NCI-H2107 (cell line): Measurements from ENCODE around the gene HK1.

ENCODE experiments used
- DNase-seq: peaks from one replicate; lab custom pipeline; 2025; lab: John Stamatoyannopoulos, UW

Gene HK1

DNA sequence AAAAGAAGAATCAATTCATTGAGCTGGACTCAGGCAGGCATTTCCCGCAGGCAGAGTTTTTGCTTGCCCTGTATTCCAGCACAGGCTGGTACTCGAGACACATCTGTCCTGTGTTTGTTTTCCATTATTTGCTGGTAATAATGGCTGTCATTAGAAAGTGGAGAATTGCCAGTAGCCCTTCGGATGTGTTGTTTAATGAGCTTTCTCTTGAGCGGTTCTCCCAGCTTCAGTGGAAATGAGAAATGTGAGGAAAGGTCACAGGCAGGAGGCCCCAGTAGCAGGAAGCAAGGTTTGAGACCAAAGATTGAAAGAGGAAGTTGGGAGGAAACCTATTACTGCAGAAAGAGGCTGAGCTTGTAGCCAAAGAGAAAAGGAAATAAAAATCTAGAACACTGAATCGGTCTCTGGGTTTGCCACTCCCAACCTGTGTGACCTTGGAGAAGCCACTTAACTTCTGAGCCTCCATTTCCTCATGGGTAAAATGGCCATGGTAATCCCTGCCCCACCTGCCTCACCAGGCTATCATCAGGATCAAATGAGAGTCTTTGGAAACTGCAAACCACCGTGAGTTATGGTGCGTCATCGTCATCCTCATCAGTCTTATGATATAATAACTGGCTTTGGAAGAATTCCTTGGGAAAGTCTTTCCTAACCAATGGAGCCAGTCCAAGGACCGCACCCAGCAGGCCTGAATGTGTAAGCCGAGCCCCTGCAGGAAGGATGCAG is 70.7 kb downstream of the HK1 start:
- no peak for DNase-seq

DNA sequence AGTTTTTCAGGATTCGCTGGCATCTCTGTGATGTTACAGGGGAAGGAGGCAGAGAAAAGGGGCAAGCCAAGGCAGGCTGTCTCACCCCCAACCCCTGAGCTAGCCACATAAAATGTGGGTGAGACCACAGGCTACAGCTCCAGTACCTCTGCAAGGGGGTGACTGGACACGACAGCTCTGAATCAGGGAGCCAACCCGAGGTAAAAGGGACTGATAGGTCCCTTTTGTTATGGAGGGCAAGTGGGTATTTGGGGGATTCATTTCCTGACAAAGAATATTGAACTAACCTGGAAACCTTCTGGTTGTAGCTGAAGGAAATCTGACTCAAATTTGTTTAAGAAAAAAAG is 71.2 kb downstream of the HK1 start:
- no peak for DNase-seq

DNA sequence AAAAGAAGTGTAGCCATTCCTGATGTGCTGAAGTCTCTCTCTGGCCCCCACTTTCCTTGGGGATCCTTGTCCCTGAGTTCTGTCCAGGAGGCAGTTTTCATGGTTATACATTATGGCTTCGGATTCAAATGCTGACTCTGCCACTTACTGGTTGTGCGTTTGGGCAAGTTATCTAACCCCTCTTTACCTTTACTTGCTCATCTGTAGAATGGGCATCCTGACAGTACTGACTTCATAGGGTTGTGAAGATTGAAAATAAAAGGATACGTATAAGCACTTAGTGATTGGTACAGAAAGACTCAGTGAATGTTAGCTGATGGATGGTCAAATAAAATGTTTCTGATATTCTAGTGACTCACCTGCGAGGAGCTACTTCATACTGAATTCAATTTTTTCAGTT is 73.3 kb downstream of the HK1 start:
- DNase-seq, result no peak

DNA sequence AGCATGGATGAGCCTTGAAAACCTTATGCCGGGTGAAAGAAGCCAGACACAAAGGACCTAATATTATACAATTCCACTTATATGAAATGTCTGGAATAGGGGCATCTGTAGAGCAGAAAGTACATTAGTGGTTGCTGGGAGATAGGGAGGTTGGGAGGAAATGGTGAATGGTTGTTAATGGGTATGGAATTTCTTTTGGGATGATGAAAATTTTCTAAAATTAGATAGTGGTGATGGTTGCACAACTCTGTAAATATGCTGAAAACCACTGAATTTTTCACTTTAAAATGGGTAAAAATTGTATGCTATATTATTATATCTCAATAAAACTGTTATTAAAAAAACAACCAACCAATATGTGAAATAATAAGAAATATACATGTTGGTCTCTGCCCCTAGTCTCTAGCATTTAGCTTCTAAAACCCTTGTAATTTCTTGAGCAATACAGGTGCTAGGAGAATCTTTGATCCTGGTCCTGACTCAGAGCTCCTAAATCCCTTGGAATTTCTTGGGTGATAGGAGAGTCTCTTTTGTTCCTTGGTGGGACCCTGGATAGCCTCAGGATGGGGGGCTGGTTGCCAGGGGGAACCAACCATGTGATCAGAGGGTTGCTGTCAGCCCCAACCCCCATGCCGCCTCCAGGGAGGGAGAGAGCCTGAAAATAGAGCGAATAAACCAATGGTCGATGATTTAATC is 74.4 kb downstream of the HK1 start:
- no peak for DNase-seq

DNA sequence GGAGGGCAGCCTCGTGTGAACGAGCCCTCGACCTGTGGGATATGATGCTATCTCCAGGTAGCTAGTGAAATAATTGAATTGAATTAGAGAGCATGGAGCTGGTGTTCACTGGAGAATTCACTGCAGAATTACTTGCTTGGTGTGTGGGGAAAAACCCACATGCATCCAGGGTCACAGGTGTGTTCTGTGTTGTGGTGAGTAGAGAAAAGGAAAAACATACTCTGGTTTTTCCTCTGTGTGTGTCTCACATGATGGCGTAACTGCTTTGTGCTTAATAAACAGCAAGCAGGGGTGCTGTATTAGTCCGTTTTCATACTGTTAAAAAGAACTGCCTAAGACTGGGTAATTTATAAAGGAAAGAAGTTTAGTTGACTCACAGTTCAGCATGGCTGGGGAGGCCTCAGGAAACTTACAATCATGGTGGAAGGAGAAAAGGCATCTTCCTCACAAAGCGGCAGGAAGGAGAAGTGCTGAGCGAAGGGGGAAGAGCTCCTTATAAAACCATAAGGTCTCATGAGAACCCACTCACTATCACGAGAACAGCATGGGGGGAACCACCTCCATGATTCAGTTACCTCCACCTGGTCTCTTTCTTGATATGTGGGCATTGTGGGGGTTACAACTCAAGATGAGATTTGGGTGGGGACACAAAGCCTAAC is 75.8 kb downstream of the HK1 start:
- no peak for DNase-seq

DNA sequence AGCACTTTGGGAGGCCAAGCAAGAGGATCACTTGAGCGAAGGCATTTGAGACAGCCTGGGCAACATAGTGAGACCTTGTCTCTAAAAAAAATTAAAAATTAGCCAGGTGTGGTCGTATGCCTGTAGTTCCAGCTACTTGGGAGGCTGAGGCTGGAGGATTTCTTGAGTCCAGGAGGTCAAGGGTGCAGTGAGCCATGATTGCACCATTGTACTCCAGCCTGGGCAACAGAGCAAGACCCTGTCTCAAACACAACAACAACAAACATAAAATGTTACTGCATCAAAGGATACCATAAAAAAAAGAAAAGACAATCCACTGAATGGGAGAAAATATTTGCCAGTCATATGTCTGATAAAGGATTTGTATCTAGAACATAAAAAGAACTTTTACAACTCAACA is 77.9 kb downstream of the HK1 start:
- DNase-seq, result no peak

DNA sequence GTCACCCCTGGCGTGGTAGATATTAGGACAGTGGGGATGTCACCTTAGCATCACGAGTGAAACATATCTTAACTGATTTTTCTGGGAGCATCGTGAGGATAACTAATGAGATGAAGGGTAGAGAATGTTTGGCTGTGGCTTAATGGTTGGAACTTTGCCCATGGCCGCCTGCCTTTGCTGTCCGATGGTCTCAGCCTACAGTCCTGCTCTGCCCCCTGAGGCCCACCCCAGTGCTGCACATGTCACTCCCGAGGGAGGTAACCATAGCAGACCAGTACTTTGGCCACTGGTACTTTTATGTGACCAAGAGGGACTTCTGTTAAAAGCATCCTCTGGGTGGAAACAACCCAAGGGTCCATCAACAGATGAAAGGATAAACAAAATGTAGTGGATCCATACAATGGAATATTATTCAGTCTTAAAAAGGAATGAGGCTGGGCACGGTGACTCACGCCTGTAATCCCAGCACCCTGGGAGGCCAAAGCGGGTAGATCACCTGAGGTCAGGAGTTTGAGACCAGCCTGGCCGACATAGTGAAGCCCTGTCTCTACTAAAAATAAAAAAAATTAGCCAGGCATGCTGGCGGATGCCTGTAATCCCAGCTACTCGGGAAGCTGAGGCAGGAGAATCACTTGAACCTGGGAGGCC is 80.0 kb downstream of the HK1 start:
- no peak for DNase-seq

DNA sequence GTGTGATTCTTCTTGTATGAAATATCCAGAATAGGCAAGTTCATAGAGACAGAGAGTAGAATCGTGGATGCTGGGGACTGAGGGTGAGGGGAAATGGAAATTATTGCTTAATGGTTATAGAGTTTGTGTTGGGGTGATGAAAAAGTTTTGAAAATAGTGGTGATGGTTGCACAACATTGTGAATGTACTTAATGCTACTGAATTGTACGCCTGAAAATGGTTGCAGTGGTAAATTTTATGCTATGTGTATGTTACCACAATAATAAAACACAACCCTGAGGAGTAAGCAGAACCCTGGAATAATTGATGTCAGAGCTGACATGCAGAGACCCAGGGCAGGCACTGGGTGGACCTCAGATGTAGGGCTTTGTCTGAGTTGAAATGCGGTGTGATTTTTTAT is 80.9 kb downstream of the HK1 start:
- DNase-seq, result no peak

DNA sequence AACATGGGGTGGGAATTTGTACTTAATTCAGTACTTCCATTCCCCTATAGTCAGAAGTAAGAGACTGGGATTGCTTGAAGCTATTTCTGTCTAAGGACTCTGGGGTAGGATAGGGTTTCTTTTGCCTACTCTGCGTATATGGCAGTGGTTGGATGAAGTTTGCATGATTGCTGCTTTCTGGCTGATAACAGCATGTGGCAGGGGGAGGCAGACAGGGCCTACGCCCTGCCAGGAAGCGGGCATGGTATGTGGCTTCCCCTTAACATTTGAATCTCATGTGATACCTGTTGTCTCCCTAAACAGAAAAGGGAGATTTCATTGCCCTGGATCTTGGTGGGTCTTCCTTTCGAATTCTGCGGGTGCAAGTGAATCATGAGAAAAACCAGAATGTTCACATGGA is 81.3 kb downstream of the HK1 start:
- DNase-seq, result no peak

DNA sequence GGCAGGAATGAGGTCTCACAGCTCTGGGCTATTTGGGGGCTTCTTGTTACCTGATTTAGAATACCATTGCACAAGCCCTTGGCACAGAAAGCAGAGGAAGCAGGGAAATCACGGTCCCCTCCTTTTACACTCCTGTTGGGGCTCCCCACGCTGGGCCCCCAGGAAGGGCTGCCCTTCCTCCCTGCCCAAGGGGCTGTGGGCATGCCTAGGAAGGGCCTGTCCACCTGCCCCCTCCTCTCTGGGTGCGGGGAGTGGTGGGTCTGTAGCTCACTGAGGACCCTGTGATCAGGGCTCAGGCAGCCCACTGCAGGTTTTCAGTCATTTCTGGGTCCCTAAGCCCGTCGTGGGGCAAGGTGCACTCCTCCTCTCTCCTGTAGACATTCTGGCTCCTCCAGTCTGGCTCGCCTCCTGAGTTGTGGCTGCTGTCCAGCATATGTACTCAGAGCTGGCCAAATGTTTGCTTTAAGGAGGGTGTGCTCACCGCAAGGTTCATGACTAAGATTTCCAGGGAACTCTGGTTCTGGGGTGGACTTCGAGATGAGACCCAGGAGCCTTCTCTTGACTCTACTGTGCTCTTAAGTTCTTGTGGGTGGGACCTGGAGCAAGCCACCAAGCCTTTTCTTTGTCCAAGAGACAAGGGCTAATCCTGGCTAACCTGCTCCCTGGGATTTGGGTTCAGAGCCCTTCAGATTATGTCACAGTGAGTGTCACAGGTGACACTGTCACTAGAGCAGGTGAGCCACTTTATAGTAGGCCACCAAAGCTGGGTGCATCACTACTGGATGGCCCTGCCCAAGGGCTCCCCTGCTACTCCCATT is 82.4 kb downstream of the HK1 start:
- DNase-seq, result no peak

DNA sequence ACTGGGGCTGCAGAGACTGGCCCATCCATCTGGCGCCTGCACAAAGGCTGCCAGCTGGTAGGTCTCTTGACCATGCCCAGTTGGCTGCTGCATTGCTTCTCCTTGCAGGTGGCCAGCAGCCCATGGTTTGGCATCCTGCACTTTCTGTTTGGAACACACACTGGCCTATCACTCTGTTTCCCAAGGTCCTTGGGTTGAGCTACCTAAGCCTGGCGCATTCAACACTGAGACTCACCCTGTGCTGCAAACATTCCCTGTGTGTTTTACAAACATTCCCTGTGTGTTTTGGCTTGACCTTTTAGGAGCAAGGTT is 83.0 kb downstream of the HK1 start:
- no peak for DNase-seq

DNA sequence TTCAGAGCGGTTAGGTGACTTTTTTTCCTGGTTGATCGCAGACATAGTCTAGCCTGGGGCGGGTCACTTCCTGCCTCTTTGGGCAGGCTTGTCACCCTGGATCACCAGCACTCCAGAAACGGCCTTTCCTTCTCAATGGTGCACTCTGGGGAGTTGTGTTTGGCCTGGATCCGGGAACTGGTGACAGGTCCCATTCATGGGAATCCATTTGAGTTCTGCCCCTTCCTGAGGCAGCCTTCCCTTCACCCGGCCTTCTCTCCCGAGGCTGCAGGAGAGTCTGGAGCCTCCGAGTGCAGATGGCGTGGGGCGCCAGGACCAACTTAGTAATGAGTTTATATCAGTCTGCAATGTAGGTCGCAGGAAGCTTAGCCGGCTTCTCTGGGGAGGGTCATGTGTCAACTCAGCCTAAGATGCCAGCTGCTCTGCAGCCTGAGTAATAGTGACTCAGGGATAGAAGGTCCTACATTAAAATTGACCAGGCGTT is 84.2 kb downstream of the HK1 start:
- no peak for DNase-seq

DNA sequence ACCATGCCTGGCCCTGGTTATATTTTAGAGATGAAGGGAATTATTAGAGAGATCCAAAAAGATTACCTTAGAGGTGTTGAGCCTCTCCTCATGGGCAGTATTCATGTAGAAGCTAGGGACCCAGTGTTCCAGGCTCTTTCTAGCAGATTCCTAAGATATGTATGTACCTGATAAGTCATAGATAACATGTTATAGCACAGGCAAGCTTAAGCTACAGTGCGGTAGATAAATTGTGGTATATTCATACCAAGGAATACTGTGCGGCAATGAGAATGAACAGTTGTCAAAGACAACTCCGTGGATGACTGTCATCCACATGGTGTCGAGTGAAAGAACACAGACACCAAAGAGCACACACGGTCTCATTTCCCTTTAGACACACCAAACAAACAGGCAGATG is 85.4 kb downstream of the HK1 start:
- DNase-seq, result no peak

DNA sequence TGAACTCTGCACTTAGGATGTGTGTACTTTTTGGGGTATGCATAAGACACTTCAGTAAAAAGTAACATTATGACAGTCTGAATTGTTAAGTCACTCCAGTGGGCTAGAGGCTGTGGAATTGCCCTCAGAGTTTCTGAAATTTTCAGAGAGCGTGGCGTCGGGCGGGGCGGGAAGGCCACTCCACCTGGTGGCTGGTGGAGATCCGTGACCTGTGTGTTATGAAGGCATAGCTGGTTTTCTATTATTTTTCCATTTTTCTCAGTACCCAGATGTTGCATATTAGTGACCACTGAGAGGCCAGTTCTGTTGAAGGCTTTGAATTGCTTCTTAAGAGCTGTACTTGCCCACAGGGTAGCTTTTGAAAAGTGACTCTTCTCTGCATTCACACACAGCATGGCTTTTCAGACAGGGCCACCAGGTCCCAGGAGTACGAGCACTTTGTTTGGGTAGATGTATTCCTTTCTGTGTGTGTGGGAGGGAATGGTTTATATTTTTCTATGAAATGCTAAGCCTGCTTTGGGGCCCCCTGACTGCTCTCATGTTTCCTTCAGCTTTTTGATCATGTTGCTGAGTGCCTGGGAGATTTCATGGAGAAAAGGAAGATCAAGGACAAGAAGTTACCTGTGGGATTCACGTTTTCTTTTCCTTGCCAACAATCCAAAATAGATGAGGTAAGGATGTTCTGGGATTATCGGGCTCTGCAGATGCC is 86.1 kb downstream of the HK1 start:
- DNase-seq, result no peak

DNA sequence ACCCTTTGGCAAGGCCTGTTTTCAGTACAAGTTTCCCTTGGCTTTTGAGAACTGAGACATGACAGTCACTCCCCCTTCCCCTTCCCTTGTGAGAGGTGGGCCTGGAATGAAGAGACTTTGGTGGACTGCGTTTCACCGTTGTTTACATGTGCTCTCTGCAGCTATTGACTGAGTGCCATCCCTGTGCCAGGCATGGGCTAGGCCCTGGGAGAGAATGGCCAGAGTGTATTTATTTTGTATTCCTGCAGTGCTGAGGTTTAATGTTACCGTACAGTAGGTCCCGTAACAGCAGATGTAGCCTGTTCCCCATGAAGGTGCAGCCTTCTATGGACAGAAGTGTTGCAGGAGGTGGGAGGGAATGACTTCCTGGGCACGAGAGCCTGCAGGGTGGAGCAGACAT is 88.4 kb downstream of the HK1 start:
- DNase-seq, result no peak

DNA sequence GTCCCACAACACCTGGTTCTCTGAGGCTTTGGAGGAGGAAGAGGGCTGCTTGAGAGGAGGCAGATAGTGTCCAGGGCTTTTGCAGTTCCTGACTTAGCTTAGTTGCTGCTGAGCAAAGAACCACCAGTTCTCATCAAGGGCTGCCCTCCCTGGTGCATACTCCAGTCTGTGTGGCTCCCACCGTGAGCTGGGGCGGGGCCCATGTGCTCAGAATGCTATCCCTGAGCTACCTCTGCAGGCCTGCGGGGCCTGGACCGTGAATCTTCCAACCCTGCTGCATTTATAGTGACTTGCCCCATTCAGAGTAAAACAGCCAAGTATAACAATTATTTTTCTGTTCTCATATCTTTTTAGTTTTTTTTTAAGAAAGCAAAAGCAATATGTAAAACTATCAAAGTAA is 89.2 kb downstream of the HK1 start:
- DNase-seq, result no peak

DNA sequence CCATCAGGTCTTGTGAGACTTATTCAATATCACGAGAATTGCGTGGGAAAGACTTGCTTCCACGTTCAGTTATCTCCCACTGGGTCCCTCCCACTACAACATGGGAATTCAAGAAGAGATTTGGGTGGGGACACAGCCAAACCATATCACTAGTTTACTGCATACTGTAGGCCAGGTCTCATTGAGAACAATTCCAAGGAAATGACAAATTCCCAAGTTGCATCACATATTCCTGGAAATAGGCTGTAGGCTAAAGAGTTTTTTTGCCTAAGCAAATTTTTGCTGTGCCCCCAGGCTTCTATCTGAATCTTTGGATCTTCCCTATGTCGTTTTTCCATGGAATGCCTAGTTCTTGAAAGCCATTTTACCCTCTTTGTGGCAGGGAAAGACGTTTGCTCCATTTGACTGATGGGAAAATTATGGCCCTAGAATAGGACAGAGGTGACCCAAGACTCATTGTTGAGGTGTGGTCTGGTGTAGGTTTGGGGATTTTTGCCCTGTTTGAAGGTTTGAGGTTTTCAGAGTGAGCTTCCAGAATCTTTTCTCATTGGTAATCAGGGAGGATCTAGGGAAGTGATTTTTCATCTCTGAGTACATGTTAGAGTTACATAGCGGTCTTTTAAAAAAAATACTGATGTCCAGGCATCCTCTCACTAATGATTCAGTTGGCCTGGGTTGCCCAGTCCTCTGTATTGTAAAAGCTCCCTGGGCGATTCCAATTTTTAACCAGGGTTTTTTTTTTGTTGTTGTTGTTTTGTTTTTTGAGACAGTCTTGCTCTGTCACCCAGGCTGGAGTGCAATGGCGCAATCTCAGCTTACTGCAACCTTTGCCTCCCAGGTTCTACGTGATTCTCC is 94.1 kb downstream of the HK1 start:
- no peak for DNase-seq

DNA sequence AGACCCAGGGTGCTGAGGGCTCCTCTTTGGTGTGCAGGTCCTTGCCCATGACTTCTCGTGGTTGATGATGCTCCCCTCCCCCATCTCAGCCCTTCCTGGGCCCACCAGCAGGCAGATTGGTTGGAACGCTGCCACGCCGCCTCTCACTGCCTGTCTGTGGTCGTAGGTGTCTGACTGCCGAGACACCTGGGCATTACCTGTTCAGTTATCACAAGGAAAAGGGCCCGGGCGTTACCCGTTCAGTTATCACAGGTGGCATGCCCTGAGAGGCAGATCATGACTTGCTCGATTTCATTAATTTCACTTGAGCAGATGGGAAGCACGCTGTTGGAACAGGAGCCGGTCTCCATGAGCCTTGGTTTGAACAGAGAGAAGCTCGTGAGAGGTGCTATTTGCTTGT is 95.9 kb downstream of the HK1 start:
- no peak for DNase-seq

DNA sequence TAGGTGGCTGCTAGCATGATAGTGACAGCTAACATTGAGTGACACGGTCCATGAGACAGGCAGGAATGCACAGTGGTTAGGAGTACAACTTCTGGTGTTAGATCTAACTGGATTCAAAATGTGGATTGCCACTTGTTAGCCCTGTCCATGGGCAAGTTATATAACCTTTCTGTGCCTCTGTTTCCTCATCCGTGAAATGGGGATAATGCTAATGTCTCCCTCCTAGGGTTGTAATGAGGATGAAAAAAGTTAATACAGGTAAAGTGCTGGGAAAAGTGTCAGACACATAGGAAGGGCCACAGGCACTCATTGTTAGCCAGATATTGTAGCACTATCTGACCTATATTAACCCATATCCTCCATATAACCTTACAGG is 96.6 kb downstream of the HK1 start:
- DNase-seq, result no peak

DNA sequence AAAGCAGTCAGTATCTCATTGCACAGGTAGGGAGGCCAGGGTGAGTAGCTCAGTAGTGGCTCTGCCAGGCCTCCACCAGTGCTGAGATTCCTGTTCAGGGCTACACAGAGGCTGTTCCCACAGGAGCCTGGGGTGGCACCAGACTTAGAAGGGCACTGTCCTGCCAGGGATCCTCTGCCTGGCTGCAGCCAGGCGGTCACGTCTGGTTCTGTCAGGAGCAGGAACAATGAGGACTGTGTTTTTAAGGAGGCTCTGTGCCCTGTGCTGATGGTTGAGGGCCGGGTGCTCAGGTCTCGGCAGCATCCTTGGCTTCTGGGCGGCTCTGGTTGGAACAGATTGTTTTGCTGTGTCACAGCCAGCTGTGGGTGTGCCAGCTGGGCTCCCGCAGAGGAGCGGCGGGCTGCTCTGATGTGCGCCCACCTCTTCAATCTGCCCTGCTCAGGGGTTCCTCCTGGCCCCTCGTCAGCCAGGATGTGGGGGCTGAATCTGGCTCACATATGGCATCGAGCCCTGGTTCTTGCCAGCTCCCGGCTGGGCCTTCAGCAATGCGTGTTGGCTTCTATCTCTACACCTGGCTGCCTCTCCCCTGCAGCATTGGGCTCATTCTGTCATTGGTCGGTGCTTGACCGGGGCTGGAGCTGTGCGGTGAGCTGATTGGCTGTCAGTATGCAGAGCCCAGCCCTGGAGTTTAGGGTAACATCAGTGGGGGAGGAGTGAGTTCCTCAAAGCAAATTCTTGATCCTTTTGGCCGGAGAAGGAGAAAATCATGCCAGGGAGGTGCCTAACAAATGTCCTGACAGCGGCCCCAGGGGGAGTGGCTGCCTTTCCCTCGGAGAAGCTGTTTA is 97.2 kb downstream of the HK1 start:
- DNase-seq, result no peak
